ENCODE data around the gene STX7.

The STX7 gene

GRCh38 chr6:132446855-132447241 lies 66.1 kb downstream of the STX7 start:
- Histone ChIP-seq H3K4me2 (ENCODE audit: low read length) (no peak overlapping the region), H3K9ac (ENCODE audit: low read length) (no peak overlapping the region), H3K36me3 (ENCODE audit: control insufficient read depth in 1 of 2, insufficient read depth in 2 of 2, low read length in 2 of 2) (peaks cover 0 to 2% of the 10 kb centered on the region in 2 experiments), H3K18ac (ENCODE audit: low read length) (no peak overlapping the region), H3K4me1 (ENCODE audit: control insufficient read depth in 1 of 2, insufficient read depth in 2 of 2, low read length in 2 of 2) (no peaks in the 10 kb centered on the region), H3K4me3 (ENCODE audit: low read depth, low read length) (no peak overlapping the region), H2AK5ac (ENCODE audit: low read length) (no peak overlapping the region), H3K27ac (ENCODE audit: low read depth, low read length) (no peak overlapping the region), H4K12ac (ENCODE audit: low read depth, low read length) (no peak overlapping the region), H3K4ac (ENCODE audit: low read depth, low read length) (no peak overlapping the region), H2AFZ (ENCODE audit: insufficient read depth, low read length, poor library complexity) (no peak overlapping the region), H2BK120ac (ENCODE audit: insufficient read depth, low read length, poor library complexity) (no peak overlapping the region), H3K9me3 (ENCODE audit: insufficient read depth, low read depth, low read length) (no peaks in the 10 kb centered on the region), H3K79me1 (ENCODE audit: low read length) (no peaks in the 10 kb centered on the region), H3K23ac (ENCODE audit: low read length) (no peak overlapping the region), H3K79me2 (ENCODE audit: control insufficient read depth, insufficient read depth, low read length, poor library complexity) (no peaks in the 10 kb centered on the region), H2BK5ac (ENCODE audit: low read depth, low read length, poor library complexity) (no peak overlapping the region), H2BK12ac (ENCODE audit: low read length) (no peak overlapping the region), H3K27me3 (ENCODE audit: insufficient read depth, low read length) (no peaks in the 10 kb centered on the region), H3K14ac (ENCODE audit: low read length) (no peak overlapping the region), H4K8ac (ENCODE audit: low read depth, low read length) (no peak overlapping the region), H4K91ac (ENCODE audit: low read depth, low read length) (no peak overlapping the region)
- no peak for DNase-seq
- WGBS (ENCODE audit: extremely low coverage, insufficient coverage, insufficient read length), result no CpG with 5 or more reads among the region's 5 CpGs

DNA sequence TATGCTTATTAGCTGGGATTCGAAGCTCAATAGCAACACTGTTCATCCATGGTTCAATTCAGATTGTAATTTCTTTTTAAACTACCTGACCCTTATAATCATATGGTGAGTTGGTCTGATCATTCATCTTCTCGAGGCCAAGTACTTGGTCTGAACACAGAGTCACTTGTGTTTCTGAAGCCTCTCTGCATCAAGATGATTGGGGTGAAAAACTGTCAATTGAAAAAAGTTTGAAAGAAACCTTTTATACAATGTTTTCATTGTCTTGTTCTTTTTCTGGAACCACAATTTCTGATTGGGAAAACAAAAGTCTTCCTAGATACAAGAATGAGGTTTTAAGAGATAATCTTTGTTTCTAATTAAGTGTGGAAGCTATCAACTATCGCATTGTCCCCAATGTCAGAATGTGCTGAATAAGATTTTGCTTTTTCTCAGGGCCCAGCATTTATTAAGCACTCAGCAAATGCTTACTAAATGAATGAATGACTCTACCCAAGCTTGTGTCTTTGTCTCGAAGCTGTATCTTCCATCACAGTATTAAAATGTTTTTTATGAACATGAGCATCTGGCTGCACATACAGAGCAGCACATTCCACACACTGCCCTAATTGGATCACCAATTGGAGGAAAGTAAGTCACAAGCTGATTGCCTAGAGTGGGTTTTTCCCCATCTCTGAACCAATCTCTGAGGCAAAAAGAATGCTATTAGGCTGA lies 66.6 kb downstream of the STX7 start:
- H3K4me1 ChIP-seq (ENCODE audit: control insufficient read depth in 1 of 2, insufficient read depth in 2 of 2, low read length in 2 of 2), result no peaks in the 10 kb centered on the region
- no peak overlapping the region for H3K23ac ChIP-seq (ENCODE audit: low read length)
- no peak overlapping the region for H3K9ac ChIP-seq (ENCODE audit: low read length)
- H2AFZ ChIP-seq (ENCODE audit: insufficient read depth, low read length, poor library complexity), result no peak overlapping the region
- peaks cover 0 to 2% of the 10 kb centered on the region in 2 experiments for H3K36me3 ChIP-seq (ENCODE audit: control insufficient read depth in 1 of 2, insufficient read depth in 2 of 2, low read length in 2 of 2)
- no peaks in the 10 kb centered on the region for H3K79me1 ChIP-seq (ENCODE audit: low read length)
- H3K4ac ChIP-seq (ENCODE audit: low read depth, low read length), result no peak overlapping the region
- no peak overlapping the region for H2AK5ac ChIP-seq (ENCODE audit: low read length)
- H2BK5ac ChIP-seq (ENCODE audit: low read depth, low read length, poor library complexity), result no peak overlapping the region
- no peak overlapping the region for H4K91ac ChIP-seq (ENCODE audit: low read depth, low read length)
- no peak overlapping the region for H3K4me3 ChIP-seq (ENCODE audit: low read depth, low read length)
- H3K79me2 ChIP-seq (ENCODE audit: control insufficient read depth, insufficient read depth, low read length, poor library complexity), result no peaks in the 10 kb centered on the region
- H3K27ac ChIP-seq (ENCODE audit: low read depth, low read length), result no peak overlapping the region
- no peak overlapping the region for H3K18ac ChIP-seq (ENCODE audit: low read length)
- H3K4me2 ChIP-seq (ENCODE audit: low read length), result no peak overlapping the region
- DNase-seq, result no peak
- H4K8ac ChIP-seq (ENCODE audit: low read depth, low read length), result no peak overlapping the region
- H3K14ac ChIP-seq (ENCODE audit: low read length), result no peak overlapping the region
- no peak overlapping the region for H2BK120ac ChIP-seq (ENCODE audit: insufficient read depth, low read length, poor library complexity)
- WGBS (ENCODE audit: extremely low coverage, insufficient coverage, insufficient read length), result no CpG with 5 or more reads among the region's 4 CpGs
- H3K9me3 ChIP-seq (ENCODE audit: insufficient read depth, low read depth, low read length), result no peaks in the 10 kb centered on the region
- no peaks in the 10 kb centered on the region for H3K27me3 ChIP-seq (ENCODE audit: insufficient read depth, low read length)
- H4K12ac ChIP-seq (ENCODE audit: low read depth, low read length), result no peak overlapping the region
- H2BK12ac ChIP-seq (ENCODE audit: low read length), result no peak overlapping the region

DNA sequence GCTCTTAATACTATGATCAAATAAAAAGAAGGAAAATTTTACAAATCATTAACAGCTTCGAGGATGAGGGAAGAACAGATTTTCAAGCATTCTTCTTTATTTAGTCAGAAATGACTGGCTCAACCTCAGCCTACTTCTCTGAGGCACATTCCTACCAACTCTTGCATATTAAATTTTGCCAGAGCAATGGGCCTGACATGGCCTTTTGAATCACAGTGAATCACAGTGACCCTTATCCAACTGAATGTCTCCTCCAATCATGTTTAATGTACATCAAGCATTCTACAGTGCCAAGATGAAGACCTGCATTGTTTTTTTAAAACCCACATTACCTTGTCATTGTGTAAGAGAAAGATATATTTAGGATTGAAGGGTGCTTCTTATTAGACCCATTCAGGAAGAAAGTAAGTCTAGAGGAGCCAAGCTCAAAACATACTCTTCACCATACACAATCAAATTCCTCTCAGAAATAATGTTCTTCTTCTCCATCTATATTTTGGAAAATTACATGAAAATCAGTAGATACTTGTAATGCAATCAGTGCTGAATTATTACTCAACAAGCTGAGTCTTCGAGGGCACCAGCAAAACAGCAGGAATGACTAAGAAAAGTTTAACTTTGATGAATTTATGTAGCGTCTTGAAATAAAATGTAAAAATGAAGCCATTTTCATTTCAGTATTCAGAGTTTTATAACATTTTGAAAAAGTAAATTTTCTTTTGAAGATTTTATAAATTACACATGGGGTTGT lies 67.5 kb downstream of the STX7 start:
- Histone ChIP-seq H3K36me3 (ENCODE audit: control insufficient read depth in 1 of 2, insufficient read depth in 2 of 2, low read length in 2 of 2) (peaks cover 0 to 2% of the 10 kb centered on the region in 2 experiments), H3K27me3 (ENCODE audit: insufficient read depth, low read length) (no peaks in the 10 kb centered on the region), H3K4me3 (ENCODE audit: low read depth, low read length) (no peak overlapping the region), H3K4me1 (ENCODE audit: control insufficient read depth in 1 of 2, insufficient read depth in 2 of 2, low read length in 2 of 2) (no peaks in the 10 kb centered on the region), H3K4ac (ENCODE audit: low read depth, low read length) (no peak overlapping the region), H4K8ac (ENCODE audit: low read depth, low read length) (no peak overlapping the region), H2BK120ac (ENCODE audit: insufficient read depth, low read length, poor library complexity) (no peak overlapping the region), H3K27ac (ENCODE audit: low read depth, low read length) (no peak overlapping the region), H2AK5ac (ENCODE audit: low read length) (no peak overlapping the region), H3K4me2 (ENCODE audit: low read length) (no peak overlapping the region), H3K23ac (ENCODE audit: low read length) (no peak overlapping the region), H2AFZ (ENCODE audit: insufficient read depth, low read length, poor library complexity) (no peak overlapping the region), H2BK12ac (ENCODE audit: low read length) (no peak overlapping the region), H3K79me1 (ENCODE audit: low read length) (no peaks in the 10 kb centered on the region), H4K12ac (ENCODE audit: low read depth, low read length) (no peak overlapping the region), H3K9me3 (ENCODE audit: insufficient read depth, low read depth, low read length) (no peaks in the 10 kb centered on the region), H3K9ac (ENCODE audit: low read length) (no peak overlapping the region), H2BK5ac (ENCODE audit: low read depth, low read length, poor library complexity) (no peak overlapping the region), H3K18ac (ENCODE audit: low read length) (no peak overlapping the region), H4K91ac (ENCODE audit: low read depth, low read length) (no peak overlapping the region), H3K79me2 (ENCODE audit: control insufficient read depth, insufficient read depth, low read length, poor library complexity) (no peaks in the 10 kb centered on the region), H3K14ac (ENCODE audit: low read length) (no peak overlapping the region)
- WGBS (ENCODE audit: extremely low coverage, insufficient coverage, insufficient read length), result no CpG with 5 or more reads among the region's 3 CpGs
- peak; percentile 71 to 81 for DNase-seq

DNA sequence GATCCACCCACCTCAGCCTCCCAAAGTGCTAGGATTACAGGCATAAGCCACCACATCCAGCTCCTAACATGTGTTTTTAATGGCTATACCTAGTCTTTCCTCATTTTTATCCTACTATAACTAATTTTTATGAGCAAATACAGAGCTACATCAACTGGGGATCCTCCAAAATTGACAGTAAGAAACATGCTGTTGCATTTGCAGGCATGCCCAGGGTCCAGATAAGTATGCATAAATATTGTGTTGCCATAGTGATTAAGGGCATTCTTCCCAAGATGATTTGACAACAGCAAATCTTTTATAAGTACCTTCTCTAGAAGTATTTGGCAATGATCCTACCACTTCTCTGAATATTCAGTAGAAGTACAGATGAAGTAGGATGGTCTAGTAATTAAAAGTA lies 69.7 kb downstream of the STX7 start:
- H3K27ac ChIP-seq (ENCODE audit: low read depth, low read length), result no peak overlapping the region
- H3K14ac ChIP-seq (ENCODE audit: low read length), result no peak overlapping the region
- H3K79me2 ChIP-seq (ENCODE audit: control insufficient read depth, insufficient read depth, low read length, poor library complexity), result no peaks in the 10 kb centered on the region
- no peaks in the 10 kb centered on the region for H3K9me3 ChIP-seq (ENCODE audit: insufficient read depth, low read depth, low read length)
- no peak overlapping the region for H2AK5ac ChIP-seq (ENCODE audit: low read length)
- H4K8ac ChIP-seq (ENCODE audit: low read depth, low read length), result no peak overlapping the region
- no peak overlapping the region for H3K18ac ChIP-seq (ENCODE audit: low read length)
- no peak overlapping the region for H2BK120ac ChIP-seq (ENCODE audit: insufficient read depth, low read length, poor library complexity)
- H3K4me3 ChIP-seq (ENCODE audit: low read depth, low read length), result no peak overlapping the region
- no peak overlapping the region for H3K4ac ChIP-seq (ENCODE audit: low read depth, low read length)
- H2BK5ac ChIP-seq (ENCODE audit: low read depth, low read length, poor library complexity), result no peak overlapping the region
- H3K4me2 ChIP-seq (ENCODE audit: low read length), result no peak overlapping the region
- no peak overlapping the region for H2BK12ac ChIP-seq (ENCODE audit: low read length)
- peak in 1 of 2 donors; percentile 53 for DNase-seq
- H2AFZ ChIP-seq (ENCODE audit: insufficient read depth, low read length, poor library complexity), result no peak overlapping the region
- H4K91ac ChIP-seq (ENCODE audit: low read depth, low read length), result no peak overlapping the region
- no peak overlapping the region for H3K23ac ChIP-seq (ENCODE audit: low read length)
- H3K27me3 ChIP-seq (ENCODE audit: insufficient read depth, low read length), result no peaks in the 10 kb centered on the region
- H3K79me1 ChIP-seq (ENCODE audit: low read length), result no peaks in the 10 kb centered on the region
- H4K12ac ChIP-seq (ENCODE audit: low read depth, low read length), result no peak overlapping the region
- no peak overlapping the region for H3K9ac ChIP-seq (ENCODE audit: low read length)
- H3K4me1 ChIP-seq (ENCODE audit: control insufficient read depth in 1 of 2, insufficient read depth in 2 of 2, low read length in 2 of 2), result no peaks in the 10 kb centered on the region
- H3K36me3 ChIP-seq (ENCODE audit: control insufficient read depth in 1 of 2, insufficient read depth in 2 of 2, low read length in 2 of 2), result no peaks in the 10 kb centered on the region

All from trophoblast cell (in vitro differentiated cells and primary cell).